ENCODE measurements around the gene PCDHGC3. TPM values are rescaled to one million over a fixed set of nuclear protein-coding genes. Genes with fewer than 3 reads are reported as not detected.

PCDHGC3 gene
- total RNA-seq, 1 experiment from 2014 or later = 57.8 TPM

DNA sequence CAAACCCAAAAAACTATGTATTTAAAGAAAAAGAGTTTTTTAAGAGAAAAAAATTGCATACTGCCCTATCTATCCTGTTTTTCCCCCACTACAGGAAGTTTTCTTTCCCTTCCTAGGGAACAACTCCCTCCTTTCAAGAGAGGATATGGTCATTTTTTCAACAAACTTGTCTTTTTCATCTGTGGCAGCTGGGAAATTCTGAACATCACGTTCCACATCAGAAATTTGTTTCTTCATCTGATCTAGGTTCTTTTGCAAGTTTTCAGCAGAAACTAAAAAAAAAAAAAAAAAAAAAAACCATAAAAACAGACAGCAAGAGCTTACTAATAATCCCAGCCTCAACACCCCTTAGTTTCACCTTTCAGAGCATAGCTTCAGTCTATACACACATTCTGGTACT lies 51.7 kb downstream of the PCDHGC3 start:
- no peak for DNase-seq (ENCODE audit: low read depth in 1 of 2, low spot score in 2 of 2)
- peaks cover 56% of the 10 kb centered on the region for H3K36me3 ChIP-seq
- no peaks in the 10 kb centered on the region for H3K27me3 ChIP-seq (replicated peaks)
- H3K4me1 ChIP-seq (replicated peaks) = peaks cover 29% of the 10 kb centered on the region
- no peak overlapping the region for H3K27ac ChIP-seq
- no peak overlapping the region for H3K4me3 ChIP-seq
- no peaks in the 10 kb centered on the region for H3K9me3 ChIP-seq (replicated peaks)

Other genes starting within 250 kb of the PCDHGC3 start
- gene PCDHB15, start 230.6 kb upstream of the PCDHGC3 start, total RNA-seq (2014; rRNA removed; shearing (Covaris generic)) = 0.74 and 1.0 TPM in 2 replicates
- gene SLC25A2, start 171.9 kb upstream of the PCDHGC3 start, total RNA-seq (2014; rRNA removed; shearing (Covaris generic)) = 0.11 and 0.75 TPM in 2 replicates
- gene TAF7, start 155.2 kb upstream of the PCDHGC3 start, total RNA-seq (2014; rRNA removed; shearing (Covaris generic)) = 147 and 154 TPM in 2 replicates
- 2.2 and 3.1 TPM in 2 replicates for gene PCDHGA1, start 145.5 kb upstream of the PCDHGC3 start, total RNA-seq (2014; rRNA removed; shearing (Covaris generic))
- gene PCDHGA2, start 137.2 kb upstream of the PCDHGC3 start, total RNA-seq (2014; rRNA removed; shearing (Covaris generic)) = 1.2 and 2.1 TPM in 2 replicates
- 0.26 TPM in 1 of 2 replicates, not detected in the other for gene PCDHGA3, start 132.1 kb upstream of the PCDHGC3 start, total RNA-seq (2014; rRNA removed; shearing (Covaris generic))
- 0.79 TPM in 1 of 2 replicates, not detected in the other for gene PCDHGB1, start 125.9 kb upstream of the PCDHGC3 start, total RNA-seq (2014; rRNA removed; shearing (Covaris generic))
- 1.2 and 1.7 TPM in 2 replicates for gene PCDHGA4, start 120.9 kb upstream of the PCDHGC3 start, total RNA-seq (2014; rRNA removed; shearing (Covaris generic))
- 3.8 TPM in 1 of 2 replicates, not detected in the other for gene PCDHGB2, start 116.0 kb upstream of the PCDHGC3 start, total RNA-seq (2014; rRNA removed; shearing (Covaris generic))
- 0.76 and 1.8 TPM in 2 replicates for gene PCDHGA5, start 111.8 kb upstream of the PCDHGC3 start, total RNA-seq (2014; rRNA removed; shearing (Covaris generic))
- 1.1 TPM in 1 of 2 replicates, not detected in the other for gene PCDHGB3, start 105.7 kb upstream of the PCDHGC3 start, total RNA-seq (2014; rRNA removed; shearing (Covaris generic))
- 0.38 and 1.4 TPM in 2 replicates for gene PCDHGA6, start 102.1 kb upstream of the PCDHGC3 start, total RNA-seq (2014; rRNA removed; shearing (Covaris generic))
- 0.82 and 0.91 TPM in 2 replicates for gene PCDHGA7, start 93.2 kb upstream of the PCDHGC3 start, total RNA-seq (2014; rRNA removed; shearing (Covaris generic))
- 0.09 and 0.18 TPM in 2 replicates for gene PCDHGB4, start 88.3 kb upstream of the PCDHGC3 start, total RNA-seq (2014; rRNA removed; shearing (Covaris generic))
- 0.32 and 1.1 TPM in 2 replicates for gene PCDHGA8, start 83.3 kb upstream of the PCDHGC3 start, total RNA-seq (2014; rRNA removed; shearing (Covaris generic))
- 1.1 and 3.6 TPM in 2 replicates for gene PCDHGB5, start 78.0 kb upstream of the PCDHGC3 start, total RNA-seq (2014; rRNA removed; shearing (Covaris generic))
- gene PCDHGA9, start 73.2 kb upstream of the PCDHGC3 start, total RNA-seq (2014; rRNA removed; shearing (Covaris generic)) = 0.55 TPM in 1 of 2 replicates, not detected in the other
- gene PCDHGB6, start 67.9 kb upstream of the PCDHGC3 start, total RNA-seq (2014; rRNA removed; shearing (Covaris generic)) = 1.2 and 1.3 TPM in 2 replicates
- 1.2 and 2.9 TPM in 2 replicates for gene PCDHGA10, start 63.0 kb upstream of the PCDHGC3 start, total RNA-seq (2014; rRNA removed; shearing (Covaris generic))
- 1.8 and 2.6 TPM in 2 replicates for gene PCDHGB7, start 58.3 kb upstream of the PCDHGC3 start, total RNA-seq (2014; rRNA removed; shearing (Covaris generic))
- 0.22 and 0.32 TPM in 2 replicates for gene PCDHGA11, start 54.9 kb upstream of the PCDHGC3 start, total RNA-seq (2014; rRNA removed; shearing (Covaris generic))
- gene PCDHGA12, start 45.5 kb upstream of the PCDHGC3 start, total RNA-seq (2014; rRNA removed; shearing (Covaris generic)) = 0.34 TPM in 1 of 2 replicates, not detected in the other
- 0.22 and 0.39 TPM in 2 replicates for gene PCDHGC4, start 9.1 kb downstream of the PCDHGC3 start, total RNA-seq (2014; rRNA removed; shearing (Covaris generic))
- gene PCDHGC5, start 13.1 kb downstream of the PCDHGC3 start, total RNA-seq (2014; rRNA removed; shearing (Covaris generic)) = 0.21 TPM in 1 of 2 replicates, not detected in the other
- 44.5 and 48.7 TPM in 2 replicates for gene DIAPH1, start 143.0 kb downstream of the PCDHGC3 start, total RNA-seq (2014; rRNA removed; shearing (Covaris generic))
- 85.9 and 93.9 TPM in 2 replicates for gene HDAC3, start 160.9 kb downstream of the PCDHGC3 start, total RNA-seq (2014; rRNA removed; shearing (Covaris generic))
- 5.8 and 10.1 TPM in 2 replicates for gene RELL2, start 161.0 kb downstream of the PCDHGC3 start, total RNA-seq (2014; rRNA removed; shearing (Covaris generic))
- gene FCHSD1, start 175.5 kb downstream of the PCDHGC3 start, total RNA-seq (2014; rRNA removed; shearing (Covaris generic)) = 33.2 and 35.8 TPM in 2 replicates
- 7.6 and 8.1 TPM in 2 replicates for gene ARAP3, start 206.3 kb downstream of the PCDHGC3 start, total RNA-seq (2014; rRNA removed; shearing (Covaris generic))

Measured in SJSA1 (cell line).